GM19238 (cell line): ENCODE measurements around the gene CHD9.
"Not testable (repeated sequence)": the region's sequence is repeated elsewhere in the genome, so short reads cannot be mapped to it uniquely, and the experiment has no call there.

Experiments used
- DNase-seq: peaks from one replicate; pipeline ENCODE4 v3.0.0; 2011; ENCODE audit warnings: low spot score; ENCODE audit not compliant: insufficient read length

Gene CHD9

GRCh38 chr16:53054670-53055485, at the start of gene CHD9:
CHD9 (plus strand) TSS chr16:53054991; CDS start chr16:53156090, 101,099 bp downstream.
- peak; percentile 84 for DNase-seq

DNA sequence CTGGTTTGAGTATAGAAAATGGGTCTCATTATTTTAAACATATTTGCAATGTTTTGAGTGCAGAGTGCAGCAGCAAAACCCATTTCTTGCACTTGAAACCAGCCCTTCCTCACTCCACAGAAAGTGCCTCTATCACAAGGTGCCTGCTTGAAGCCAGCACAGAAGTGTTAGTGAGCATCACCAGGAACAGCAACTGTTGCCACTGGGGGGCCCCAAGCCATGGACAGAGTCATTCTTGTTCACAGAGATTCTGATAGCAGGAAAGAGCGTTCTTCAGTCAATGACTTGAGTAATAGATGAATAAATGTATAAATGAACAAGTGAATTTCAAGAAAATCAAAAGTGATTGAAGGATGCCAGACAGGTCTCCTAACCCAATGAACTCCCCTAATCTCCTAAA, 47.7 kb upstream of the CHD9 start:
- DNase-seq, result no peak

- DNase-seq, result no peak
Measured at GRCh38 chr16:53014287-53014686, 40.5 kb upstream of the CHD9 start.

- DNase-seq, result no peak
Measured at GRCh38 chr16:53018834-53019416, 35.9 kb upstream of the CHD9 start.

DNA sequence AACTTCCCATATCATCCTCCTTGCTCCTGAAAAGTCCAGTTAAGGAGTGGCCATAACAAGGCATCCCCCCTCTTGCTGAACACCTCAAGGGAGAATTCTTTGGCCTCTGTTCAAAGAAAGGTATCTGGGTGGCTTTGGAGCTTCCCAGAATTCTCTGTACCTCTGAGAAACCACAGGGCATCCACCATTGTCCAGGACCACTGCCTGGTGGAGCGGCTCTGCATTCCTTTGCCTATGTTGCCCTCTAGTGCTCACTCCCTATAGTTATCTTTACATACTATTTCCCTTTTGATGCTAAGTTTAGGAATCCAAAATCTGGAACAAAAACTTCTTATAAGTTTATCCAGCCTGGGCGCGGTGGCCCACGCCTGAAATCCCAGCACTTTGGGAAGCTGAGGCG, 32.4 kb upstream of the CHD9 start:
- DNase-seq, result no peak

- DNase-seq, result no peak
Measured at GRCh38 chr16:53024045-53024444, 30.7 kb upstream of the CHD9 start.

DNA sequence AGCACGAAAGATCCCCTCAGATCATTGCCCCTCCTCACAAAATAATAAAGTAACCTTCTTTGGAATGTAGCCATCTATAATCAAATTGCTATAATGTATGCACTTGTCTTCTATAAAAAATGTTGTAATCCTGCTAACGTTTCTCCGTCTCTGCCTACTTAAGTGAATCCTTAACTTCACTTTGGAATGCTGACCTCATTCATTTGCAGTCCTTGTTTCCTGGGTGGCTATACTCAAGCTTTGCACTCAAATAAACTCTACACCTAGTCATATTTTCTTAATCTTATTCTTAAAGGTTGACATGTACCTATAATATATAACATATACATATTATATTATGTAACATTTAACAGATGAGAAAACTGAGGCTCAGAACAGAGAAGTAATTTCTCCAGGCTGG, 24.8 kb upstream of the CHD9 start:
- DNase-seq, result no peak

- DNase-seq, result no peak
Measured at GRCh38 chr16:53031323-53031942, 23.4 kb upstream of the CHD9 start.

DNA sequence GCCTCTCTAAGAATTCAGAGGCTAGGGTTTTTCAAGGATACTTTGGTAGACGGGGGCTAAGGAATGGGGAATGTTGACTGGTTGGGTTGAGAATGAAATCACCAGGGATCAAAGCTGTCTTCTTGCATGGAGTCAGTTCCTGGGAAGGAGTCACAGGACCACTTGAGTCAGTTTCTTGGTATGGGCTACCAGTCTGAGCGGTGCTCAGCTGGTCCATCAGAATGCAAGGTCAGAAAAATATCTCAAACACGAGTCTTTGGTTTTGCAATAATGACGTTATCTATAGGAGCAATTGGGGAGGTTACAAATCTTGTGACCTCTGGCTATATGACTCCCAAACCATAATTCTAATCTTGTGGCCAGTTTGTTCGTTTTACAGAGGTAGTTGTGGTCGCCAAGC, 20.5 kb upstream of the CHD9 start:
- no peak for DNase-seq

GRCh38 chr16:53035176-53035942, 19.4 kb upstream of the CHD9 start:
- no peak for DNase-seq

DNA sequence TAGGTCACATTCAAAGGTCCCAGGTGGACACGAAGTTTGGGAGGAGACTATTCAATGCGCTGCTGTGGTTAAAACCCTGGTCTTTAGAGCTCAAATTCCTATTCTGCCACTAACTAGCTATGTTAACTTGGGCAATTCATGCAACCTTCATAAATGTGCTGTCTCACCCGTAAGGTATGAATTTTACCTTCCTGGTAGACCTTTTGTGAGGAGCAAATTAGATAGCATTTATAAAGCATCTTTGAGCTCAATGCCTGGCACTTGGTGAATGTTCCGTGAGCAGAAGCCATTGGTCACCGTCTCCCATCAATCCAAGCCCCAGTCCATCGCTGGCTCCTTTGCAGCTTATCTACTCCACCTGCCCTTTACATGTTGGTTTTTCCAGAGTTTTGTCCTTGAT, 18.7 kb upstream of the CHD9 start:
- DNase-seq, result no peak

DNA sequence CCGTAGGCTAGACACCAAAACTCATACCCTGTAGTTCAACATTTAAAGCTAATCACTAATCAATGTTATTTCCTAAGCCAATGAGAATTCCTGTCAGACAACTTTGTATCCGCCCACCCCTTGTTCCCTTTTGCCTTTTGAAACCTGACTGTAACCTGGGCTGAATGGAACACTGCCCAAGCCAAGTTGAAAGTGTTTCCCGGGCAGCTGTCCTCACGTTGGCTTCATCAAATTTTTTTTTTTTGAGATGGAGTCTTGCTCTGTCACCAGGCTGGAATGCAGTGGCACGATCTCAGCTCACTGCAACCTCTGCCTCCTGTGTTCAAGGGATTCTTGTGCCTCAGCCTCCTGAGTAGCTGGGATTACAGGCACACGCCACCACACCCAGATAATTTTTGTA, 18.1 kb upstream of the CHD9 start:
- DNase-seq, result not testable (repeated sequence)

DNA sequence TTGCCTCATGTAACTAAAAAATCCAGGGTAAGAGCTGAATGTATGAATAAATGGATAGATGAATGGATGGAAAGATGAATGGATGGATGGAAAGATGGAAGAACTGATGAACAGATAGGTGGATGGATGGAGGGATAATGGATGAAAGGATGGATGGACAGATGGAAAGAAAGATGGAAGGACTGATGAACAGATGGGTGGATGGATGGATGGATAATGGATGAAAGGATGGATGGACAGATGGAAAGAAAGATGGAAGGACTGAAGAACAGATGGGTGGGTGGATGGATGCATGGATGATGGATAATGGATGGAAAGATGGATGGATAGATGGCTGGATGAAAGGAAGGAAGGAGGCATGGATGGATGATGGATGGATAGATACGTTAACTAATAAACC, 14.0 kb upstream of the CHD9 start:
- no peak for DNase-seq

- no peak for DNase-seq
Measured at GRCh38 chr16:53041320-53042051, 13.3 kb upstream of the CHD9 start.

DNA sequence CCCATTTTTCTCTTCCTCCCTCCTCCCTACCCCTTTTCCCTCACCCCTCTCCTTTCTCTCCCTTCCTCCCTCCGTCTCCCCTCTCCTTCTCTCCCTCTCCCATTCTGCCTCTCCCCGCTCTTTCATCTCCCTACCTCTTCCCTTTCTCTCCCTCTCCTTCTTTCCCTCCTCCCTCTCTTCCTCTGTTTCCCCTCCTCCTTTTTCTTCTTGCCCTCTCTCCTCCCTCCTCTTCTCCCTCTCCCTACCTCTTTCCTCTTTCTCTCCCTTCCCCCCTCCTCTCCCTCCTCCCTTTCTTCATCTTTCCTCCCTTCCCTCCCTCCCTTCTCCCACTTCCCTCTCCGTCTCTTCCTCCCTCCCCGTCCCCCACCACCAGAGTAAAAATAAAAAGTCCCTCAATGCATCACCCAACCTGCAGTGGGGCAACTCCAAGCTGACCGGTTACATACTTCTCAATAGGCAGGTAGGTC, 12.5 kb upstream of the CHD9 start:
- DNase-seq, result no peak

- DNase-seq, result no peak
Measured at GRCh38 chr16:53043428-53043831, 11.4 kb upstream of the CHD9 start.

DNA sequence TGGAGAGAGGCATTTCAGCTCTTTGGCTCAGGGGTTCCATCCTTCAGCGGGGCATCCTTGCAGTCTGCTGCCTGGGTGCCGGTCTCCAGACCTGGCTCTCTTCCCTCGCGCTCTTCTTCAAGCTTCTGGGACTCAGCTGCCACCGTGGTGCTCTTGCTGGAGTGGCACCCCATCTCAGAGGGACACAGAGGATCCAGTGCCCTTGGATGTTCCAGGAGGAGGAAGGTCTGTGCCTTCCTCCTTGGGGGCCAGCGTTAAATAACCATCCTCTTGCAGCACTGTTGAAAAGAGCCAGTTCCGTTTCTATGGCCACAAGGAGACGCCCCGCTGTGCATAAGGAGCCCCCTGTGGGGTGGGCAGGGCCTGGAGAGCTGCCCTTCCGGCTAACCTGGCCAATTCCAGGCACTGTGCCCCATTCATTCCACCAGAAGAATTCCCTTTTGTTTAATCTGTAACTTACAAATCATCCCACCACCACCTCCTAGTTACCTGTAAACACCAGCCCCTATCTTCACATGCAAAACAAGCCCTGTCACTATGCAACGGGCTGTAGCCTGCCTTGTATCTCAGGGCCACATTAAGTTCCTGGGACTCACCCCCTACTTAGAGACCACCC, 10.7 kb upstream of the CHD9 start:
- DNase-seq, result no peak

DNA sequence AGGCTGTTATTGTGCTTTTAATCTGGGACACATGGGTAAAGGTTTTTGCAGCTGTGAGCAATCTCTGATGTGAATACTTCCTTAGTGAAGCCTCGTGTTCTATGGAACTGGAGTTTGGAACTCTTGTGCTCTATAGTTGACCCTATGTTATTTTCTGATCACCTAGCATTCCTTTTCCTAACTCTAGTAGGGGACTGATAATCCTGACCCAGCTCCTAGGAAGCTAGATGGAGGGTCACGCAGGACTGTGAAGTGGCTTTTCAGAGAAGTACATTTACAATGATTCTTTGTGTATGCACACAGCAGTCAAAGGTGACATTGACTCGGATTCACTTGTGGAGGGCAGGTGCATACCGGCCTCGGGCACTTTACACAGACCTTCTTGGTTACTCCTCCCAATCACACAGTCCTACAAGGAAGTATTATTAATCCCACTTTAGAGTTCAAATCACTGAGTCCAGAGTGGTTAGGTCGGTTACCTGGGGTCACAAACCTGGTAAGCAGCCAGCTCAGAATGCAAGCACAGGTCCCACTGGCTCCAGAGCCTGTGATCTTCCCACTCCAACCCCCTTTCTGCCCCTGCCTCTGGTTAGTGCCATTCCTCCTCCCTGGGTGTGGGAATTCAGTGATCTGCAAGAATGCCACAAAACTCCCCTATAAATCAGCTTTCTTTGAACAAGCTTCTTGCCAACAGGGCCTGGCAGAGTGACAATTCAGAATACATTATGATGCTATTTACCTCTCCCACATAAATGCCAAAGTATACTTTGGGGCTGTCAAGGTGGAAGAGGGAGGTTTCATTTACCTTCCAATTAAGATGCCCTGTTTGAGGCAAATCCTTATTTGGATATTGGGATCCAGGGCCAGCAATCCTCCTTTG, 9.2 kb upstream of the CHD9 start:
- no peak for DNase-seq

- not testable (repeated sequence) for DNase-seq
Measured at GRCh38 chr16:53047515-53047914, 7.3 kb upstream of the CHD9 start.
